ENCODE measurements around the gene PTPRT.

PTPRT gene

GRCh38 chr20:43220612-43221011 is 30.9 kb upstream of the PTPRT start:
- TF ChIP-seq CTCF (IDR thresholded peaks at IDR 0.05; ENCODE audit: borderline replicate concordance, insufficient read depth, low read depth, low read length), result no peak
- H3K4me3 ChIP-seq (ENCODE audit: low read depth, low read length), result no peak overlapping the region

- H3K4me3 ChIP-seq (ENCODE audit: low read depth, low read length), result no peak overlapping the region
- no peak for TF ChIP-seq CTCF (IDR thresholded peaks at IDR 0.05; ENCODE audit: borderline replicate concordance, insufficient read depth, low read depth, low read length)
Measured at GRCh38 chr20:43210901-43211300, 21.2 kb upstream of the PTPRT start.

- TF ChIP-seq CTCF (IDR thresholded peaks at IDR 0.05; ENCODE audit: borderline replicate concordance, insufficient read depth, low read depth, low read length), result no peak
- H3K4me3 ChIP-seq (ENCODE audit: low read depth, low read length), result no peak overlapping the region
Measured at GRCh38 chr20:43209831-43210230, 20.1 kb upstream of the PTPRT start.

GRCh38 chr20:43205699-43206098 is 16.0 kb upstream of the PTPRT start:
- TF ChIP-seq CTCF (IDR thresholded peaks at IDR 0.05; ENCODE audit: borderline replicate concordance, insufficient read depth, low read depth, low read length), result no peak

GRCh38 chr20:43202100-43202499 is 12.4 kb upstream of the PTPRT start:
- no peak for TF ChIP-seq CTCF (IDR thresholded peaks at IDR 0.05; ENCODE audit: borderline replicate concordance, insufficient read depth, low read depth, low read length)
- H3K4me3 ChIP-seq (ENCODE audit: low read depth, low read length), result no peak overlapping the region

More at GRCh38 chr20:43205699-43206098, 16.0 kb upstream of the PTPRT start:
- no peak overlapping the region for H3K4me3 ChIP-seq (ENCODE audit: low read depth, low read length)

GRCh38 chr20:43198607-43199006 is 8.9 kb upstream of the PTPRT start:
- no peak for TF ChIP-seq CTCF (IDR thresholded peaks at IDR 0.05; ENCODE audit: borderline replicate concordance, insufficient read depth, low read depth, low read length)
- no peak overlapping the region for H3K4me3 ChIP-seq (ENCODE audit: low read depth, low read length)

- no peak for TF ChIP-seq CTCF (IDR thresholded peaks at IDR 0.05; ENCODE audit: borderline replicate concordance, insufficient read depth, low read depth, low read length)
- H3K4me3 ChIP-seq (ENCODE audit: low read depth, low read length), result no peak overlapping the region
Measured at GRCh38 chr20:43196243-43196642, 6.5 kb upstream of the PTPRT start.

Data from GM12875 (cell line).